H9 (cell line): ENCODE measurements around the gene CMSS1. TPM values are rescaled to one million over a fixed set of nuclear protein-coding genes. Genes with fewer than 3 reads are reported as not detected.

ENCODE experiments used
- DNase-seq: peaks from one replicate; pipeline ENCODE4 v3.0.0-alpha.2; 2017
- H2AFZ ChIP-seq: one replicate; pipeline ENCODE4 v1.6.1; 2013; ENCODE audit warnings: mild to moderate bottlenecking, low read length, control low read depth, moderate library complexity
- H2AK5ac ChIP-seq: 2 replicates; pipeline ENCODE4 v1.6.1; 2013; ENCODE audit warnings: low read length, control low read depth, mixed read lengths; ENCODE audit not compliant: insufficient read length
- H2BK120ac ChIP-seq: one replicate; pipeline ENCODE4 v1.6.1; 2013; ENCODE audit warnings: low read depth, mild to moderate bottlenecking, low read length, control low read depth, inconsistent platforms; ENCODE audit not compliant: poor library complexity, severe bottlenecking
- H2BK12ac ChIP-seq: 2 replicates; pipeline ENCODE4 v1.6.1; 2013; ENCODE audit warnings: low read length, control low read depth, mixed read lengths, low read depth; ENCODE audit not compliant: insufficient read length
- H2BK15ac ChIP-seq: 2 replicates; pipeline ENCODE4 v1.6.1; 2013; ENCODE audit warnings: low read depth, low read length, control low read depth
- H2BK20ac ChIP-seq: one replicate; pipeline ENCODE4 v1.6.1; 2013; ENCODE audit warnings: low read depth, mild to moderate bottlenecking, low read length, control low read depth, inconsistent platforms; ENCODE audit not compliant: poor library complexity, severe bottlenecking
- H2BK5ac ChIP-seq: 2 replicates; pipeline ENCODE4 v1.6.1; 2013; ENCODE audit warnings: low read length, control low read depth, mixed read lengths; ENCODE audit not compliant: insufficient read length
- H3K14ac ChIP-seq: 2 replicates; pipeline ENCODE4 v1.6.1; 2013; ENCODE audit warnings: low read length, control low read depth; ENCODE audit not compliant: insufficient read depth
- H3K18ac ChIP-seq: 2 replicates; pipeline ENCODE4 v1.6.1; 2013; ENCODE audit warnings: low read depth, mild to moderate bottlenecking, mixed read lengths, low read length, control low read depth; ENCODE audit not compliant: insufficient read length
- H3K23ac ChIP-seq: 2 replicates; pipeline ENCODE4 v1.6.1; 2013; ENCODE audit warnings: low read length, control low read depth, mixed read lengths, low read depth; ENCODE audit not compliant: insufficient read length
- H3K23me2 ChIP-seq: 2 replicates; pipeline ENCODE4 v1.6.1; 2013; ENCODE audit warnings: low read depth, mild to moderate bottlenecking, mixed read lengths, low read length, control low read depth; ENCODE audit not compliant: insufficient read length, poor library complexity, severe bottlenecking
- H3K27ac ChIP-seq: 2 replicates; pipeline ENCODE4 v1.5.1; 2013; ENCODE audit warnings: low read length, control low read depth, mixed read lengths, low read depth; ENCODE audit not compliant: insufficient read length
- H3K27me3 ChIP-seq: 2 replicates; pipeline ENCODE4 v1.6.1; 2013; ENCODE audit warnings: low read length, control low read depth, inconsistent platforms; ENCODE audit not compliant: insufficient read depth
- H3K4ac ChIP-seq: 2 replicates; pipeline ENCODE4 v1.6.1; 2013; ENCODE audit warnings: low read depth, mild to moderate bottlenecking, control low read depth, inconsistent platforms, low read length, moderate library complexity
- H3K4me1 ChIP-seq: 2 replicates; pipeline ENCODE4 v1.6.1; 2013; ENCODE audit warnings: low read length, control low read depth, inconsistent platforms; ENCODE audit not compliant: insufficient read depth
- H3K4me2 ChIP-seq: 2 replicates; pipeline ENCODE4 v1.6.1; 2013; ENCODE audit warnings: low read length, control low read depth, mixed read lengths; ENCODE audit not compliant: insufficient read length, insufficient read depth
- H3K56ac ChIP-seq: 2 replicates; pipeline ENCODE4 v1.6.1; 2013; ENCODE audit warnings: low read depth, mild to moderate bottlenecking, mixed read lengths, low read length, control low read depth; ENCODE audit not compliant: insufficient read length
- H3K79me1 ChIP-seq: 2 replicates; pipeline ENCODE4 v1.6.1; 2013; ENCODE audit warnings: low read depth, mild to moderate bottlenecking, moderate library complexity, low read length, control low read depth, inconsistent platforms; ENCODE audit not compliant: insufficient read depth, poor library complexity, severe bottlenecking
- H3K79me2 ChIP-seq: 2 replicates; pipeline ENCODE4 v1.6.1; 2013; ENCODE audit warnings: low read length, control low read depth, inconsistent platforms; ENCODE audit not compliant: insufficient read depth
- H3K9ac ChIP-seq: 2 replicates; pipeline ENCODE4 v1.6.1; 2013; ENCODE audit warnings: low read length, control low read depth, mixed read lengths; ENCODE audit not compliant: insufficient read length; ENCODE audit errors: extremely low read depth
- H3K9me3 ChIP-seq: one replicate; pipeline ENCODE4 v1.6.1; 2013; ENCODE audit warnings: low read depth, low read length, inconsistent platforms; ENCODE audit not compliant: control insufficient read depth
- H3T11ph ChIP-seq: one replicate; pipeline ENCODE4 v1.6.1; 2013; ENCODE audit warnings: mild to moderate bottlenecking, low read length, control low read depth, inconsistent platforms
- H4K20me1 ChIP-seq: one replicate; pipeline ENCODE4 v1.6.1; 2013; ENCODE audit not compliant: control insufficient read depth, insufficient read length, insufficient read depth
- H4K5ac ChIP-seq: 2 replicates; pipeline ENCODE4 v1.6.1; 2013; ENCODE audit warnings: low read depth, mild to moderate bottlenecking, mixed read lengths, low read length, control low read depth; ENCODE audit not compliant: insufficient read length
- H4K8ac ChIP-seq: replicated peaks from 2 replicates; pipeline ENCODE4 v1.6.1; 2013; ENCODE audit warnings: low read length, control low read depth, mixed read lengths, low read depth; ENCODE audit not compliant: insufficient read length
- H4K91ac ChIP-seq: 2 replicates; pipeline ENCODE4 v1.6.1; 2013; ENCODE audit warnings: low read depth, mild to moderate bottlenecking, moderate library complexity, mixed read lengths, low read length, control low read depth; ENCODE audit not compliant: insufficient read length
- H3K27ac Mint-ChIP-seq, 3 experiments: 2 replicates in 2 of 3; 3 replicates in 1 of 3; pipeline ENCODE4 v1.8.0; 2020 to 2021; ENCODE audit warnings: mixed read lengths in 3 of 3, mild to moderate bottlenecking in 1 of 3, moderate library complexity in 1 of 3
- H3K27me3 Mint-ChIP-seq: 2 replicates; pipeline ENCODE4 v1.8.0; 2021; ENCODE audit warnings: low read depth, mild to moderate bottlenecking, moderate library complexity, mixed read lengths
- H3K36me3 Mint-ChIP-seq, 3 experiments: 2 replicates in 2 of 3; 3 replicates in 1 of 3; pipeline ENCODE4 v1.8.0; 2020 to 2021; ENCODE audit warnings: low read depth in 3 of 3, mixed read lengths in 3 of 3; ENCODE audit not compliant: insufficient read depth in 1 of 3
- H3K4me1 Mint-ChIP-seq, 2 experiments: 2 replicates each; pipeline ENCODE4 v1.8.0; 2020; ENCODE audit warnings: mixed read lengths in 2 of 2
- H3K4me3 Mint-ChIP-seq, 2 experiments: 2 replicates in 1 of 2; 3 replicates in 1 of 2; pipeline ENCODE4 v1.8.0; 2020 to 2021; ENCODE audit warnings: mild to moderate bottlenecking in 2 of 2, mixed read lengths in 2 of 2, moderate library complexity in 1 of 2
- H3K9me3 Mint-ChIP-seq, 2 experiments: 2 replicates in 1 of 2; 3 replicates in 1 of 2; pipeline ENCODE4 v1.8.0; 2020; ENCODE audit warnings: mild to moderate bottlenecking in 2 of 2, mixed read lengths in 2 of 2, moderate library complexity in 1 of 2
- WGBS: extraction: QIAGEN DNeasy Blood & Tissue Kit; methylation state at CpG from one replicate; pipeline ENCODE4 v1.1.7; 2013; ENCODE audit warnings: missing lambda C conversion rate, low lambda C conversion rate, mixed read lengths; ENCODE audit not compliant: insufficient read length; ENCODE audit errors: extremely low coverage; 5-methylcytosine and 5-hydroxymethylcytosine counted together
- total RNA-seq: library from RNA; stranded (reverse); gene quantifications from 2 replicates; pipeline ENCODE4 v1.2.1, GENCODE V29; 2021
- TF ChIP-seq, protein P1 (sequence below): fragments of 200-600 bp; sonication (generic); conservative IDR thresholded peaks from 3 replicates; pipeline ENCODE4 v1.8.0; 2021; ENCODE audit warnings: antibody characterized with exemption, mild to moderate bottlenecking

Gene CMSS1
- total RNA-seq, 1 experiment from 2014 or later: 61.8 TPM

DNA sequence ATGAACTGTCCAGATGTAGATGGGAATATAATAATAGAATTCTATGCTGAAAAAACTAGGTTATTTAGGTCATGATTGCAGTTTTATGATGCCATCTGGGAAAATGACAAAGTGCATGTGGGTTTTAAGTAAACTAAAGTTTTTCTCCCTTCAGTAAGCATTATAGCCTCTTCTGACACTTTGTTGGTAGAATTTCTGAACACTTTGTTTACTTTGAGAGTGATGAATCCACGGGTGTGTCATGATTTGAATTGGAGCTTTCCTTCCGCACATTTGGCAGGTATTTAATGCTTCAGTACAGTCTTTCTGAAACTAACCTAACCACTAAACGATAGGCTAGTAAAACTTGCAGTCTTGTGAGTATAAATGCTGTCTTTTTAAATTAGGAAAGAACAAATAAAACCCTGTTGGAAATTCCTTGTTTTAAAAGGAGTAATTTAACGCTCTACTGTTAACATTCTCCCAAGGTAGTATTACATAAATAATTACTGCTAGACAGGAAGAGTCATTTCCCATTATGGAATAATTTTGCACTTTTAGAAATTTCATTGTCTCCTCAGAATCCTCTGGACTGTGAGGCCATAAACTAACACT, 289.7 kb downstream of the CMSS1 start:
- H3K9me3 ChIP-seq: no peaks in the 10 kb centered on the region
- H4K8ac ChIP-seq: no peak overlapping the region
- H3K79me1 ChIP-seq: no peaks in the 10 kb centered on the region
- no peak overlapping the region for H3T11ph ChIP-seq
- H3K27me3 ChIP-seq: no peaks in the 10 kb centered on the region
- H3K4me3 Mint-ChIP-seq: no peak overlapping the region
- no peak overlapping the region for H2BK5ac ChIP-seq
- H3K79me2 ChIP-seq: no peaks in the 10 kb centered on the region
- H3K56ac ChIP-seq: no peak overlapping the region
- no peaks in the 10 kb centered on the region for H4K20me1 ChIP-seq
- H3K23ac ChIP-seq: no peak overlapping the region
- WGBS: no CpG with 5 or more reads among the region's 4 CpGs
- peaks cover 8 to 16% of the 10 kb centered on the region in 2 experiments; a peak in 3 of 4 replicates for H3K4me1 Mint-ChIP-seq
- no peak overlapping the region for H4K91ac ChIP-seq
- H3K9me3 Mint-ChIP-seq: no peaks in the 10 kb centered on the region
- no peak for DNase-seq
- H2BK15ac ChIP-seq: no peak overlapping the region
- no peak overlapping the region for H3K4ac ChIP-seq
- no peak overlapping the region for H3K4me2 ChIP-seq
- no peak overlapping the region for H3K18ac ChIP-seq
- no peaks in the 10 kb centered on the region for H3K27me3 Mint-ChIP-seq
- no peak overlapping the region for H3K9ac ChIP-seq
- H2BK120ac ChIP-seq: no peak overlapping the region
- TF ChIP-seq, protein P1, sequence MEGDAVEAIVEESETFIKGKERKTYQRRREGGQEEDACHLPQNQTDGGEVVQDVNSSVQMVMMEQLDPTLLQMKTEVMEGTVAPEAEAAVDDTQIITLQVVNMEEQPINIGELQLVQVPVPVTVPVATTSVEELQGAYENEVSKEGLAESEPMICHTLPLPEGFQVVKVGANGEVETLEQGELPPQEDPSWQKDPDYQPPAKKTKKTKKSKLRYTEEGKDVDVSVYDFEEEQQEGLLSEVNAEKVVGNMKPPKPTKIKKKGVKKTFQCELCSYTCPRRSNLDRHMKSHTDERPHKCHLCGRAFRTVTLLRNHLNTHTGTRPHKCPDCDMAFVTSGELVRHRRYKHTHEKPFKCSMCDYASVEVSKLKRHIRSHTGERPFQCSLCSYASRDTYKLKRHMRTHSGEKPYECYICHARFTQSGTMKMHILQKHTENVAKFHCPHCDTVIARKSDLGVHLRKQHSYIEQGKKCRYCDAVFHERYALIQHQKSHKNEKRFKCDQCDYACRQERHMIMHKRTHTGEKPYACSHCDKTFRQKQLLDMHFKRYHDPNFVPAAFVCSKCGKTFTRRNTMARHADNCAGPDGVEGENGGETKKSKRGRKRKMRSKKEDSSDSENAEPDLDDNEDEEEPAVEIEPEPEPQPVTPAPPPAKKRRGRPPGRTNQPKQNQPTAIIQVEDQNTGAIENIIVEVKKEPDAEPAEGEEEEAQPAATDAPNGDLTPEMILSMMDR: no peak
- H2AFZ ChIP-seq: no peak overlapping the region
- no peak overlapping the region for H3K14ac ChIP-seq
- H2AK5ac ChIP-seq: no peak overlapping the region
- H3K4me1 ChIP-seq: no peaks in the 10 kb centered on the region
- no peaks in the 10 kb centered on the region for H3K23me2 ChIP-seq
- no peak overlapping the region for H2BK20ac ChIP-seq
- no peak overlapping the region for H2BK12ac ChIP-seq
- H3K27ac ChIP-seq: no peak overlapping the region
- no peak overlapping the region for H3K27ac Mint-ChIP-seq
- H3K36me3 Mint-ChIP-seq: no peaks in the 10 kb centered on the region
- H4K5ac ChIP-seq: no peak overlapping the region
